Measurements from ENCODE around the gene RNF150.
"Not testable (repeated sequence)": the region's sequence is repeated elsewhere in the genome, so short reads cannot be mapped to it uniquely, and the experiment has no call there.

The RNF150 gene

GRCh38 chr4:140857111-140857510 lies 276.2 kb downstream of the RNF150 start:
- DNase-seq, result no peak

DNA sequence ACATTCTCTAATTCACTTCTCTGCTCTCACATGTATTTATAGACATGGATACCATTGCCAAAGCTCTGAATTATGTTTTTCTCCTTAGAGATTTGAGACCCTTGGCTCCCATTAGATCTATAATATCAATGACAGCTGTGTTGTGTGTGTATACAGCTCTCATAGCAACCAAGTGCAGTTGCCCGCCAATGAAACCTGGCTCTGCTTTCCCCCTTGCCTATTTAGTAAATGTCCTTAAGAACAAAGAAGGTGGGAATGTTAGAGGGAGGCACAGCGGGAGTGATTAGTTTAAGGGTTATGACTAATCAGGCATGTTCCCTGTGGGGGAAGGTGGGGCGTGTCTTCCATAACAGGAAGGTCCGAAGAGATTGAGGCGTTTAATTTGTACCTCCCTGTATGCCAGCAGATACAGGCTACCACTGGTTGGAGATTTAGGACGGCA lies 276.6 kb downstream of the RNF150 start:
- no peak for DNase-seq

DNA sequence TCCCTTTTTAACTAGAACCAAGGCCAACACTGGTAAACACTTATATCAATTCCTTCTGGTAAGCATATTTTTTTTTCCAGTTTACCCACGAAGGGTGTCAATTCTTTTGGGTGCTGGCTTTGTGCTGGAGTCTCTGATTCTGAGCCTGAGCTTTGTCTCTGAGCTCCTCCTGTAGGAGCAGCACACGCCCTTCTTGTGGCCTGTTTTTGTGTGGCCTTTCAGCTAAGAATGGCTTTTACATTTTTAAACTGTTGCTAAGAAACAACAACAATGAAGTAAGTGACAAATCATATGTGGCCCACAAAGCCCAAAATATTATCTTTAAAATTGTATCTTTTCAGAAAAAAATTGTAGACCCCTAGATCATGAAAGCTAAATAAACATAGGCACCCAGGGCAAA lies 279.1 kb downstream of the RNF150 start:
- DNase-seq, result no peak

DNA sequence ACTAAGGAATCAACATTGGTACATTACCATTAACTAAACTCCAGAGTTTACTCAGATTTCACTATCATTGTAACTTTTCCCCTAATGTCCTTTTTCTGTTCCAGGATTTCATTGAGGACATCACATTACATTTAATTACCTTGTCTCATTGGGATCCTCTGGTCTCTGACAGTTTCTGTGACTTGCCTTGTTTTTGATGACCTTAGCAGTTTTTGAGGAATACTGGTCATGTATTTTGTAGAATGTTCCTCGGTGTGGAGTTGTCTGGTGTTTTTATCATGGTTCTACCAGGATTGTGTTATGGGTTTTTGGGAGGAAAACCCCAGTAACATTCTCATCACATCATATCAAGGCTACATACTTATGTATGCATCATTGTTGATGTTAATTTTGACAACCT lies 281.5 kb downstream of the RNF150 start:
- DNase-seq, result no peak

- DNase-seq, result no peak
Measured at GRCh38 chr4:140851032-140851636, 282.1 kb downstream of the RNF150 start.

GRCh38 chr4:140849526-140849925 lies 283.7 kb downstream of the RNF150 start:
- DNase-seq, result no peak

DNA sequence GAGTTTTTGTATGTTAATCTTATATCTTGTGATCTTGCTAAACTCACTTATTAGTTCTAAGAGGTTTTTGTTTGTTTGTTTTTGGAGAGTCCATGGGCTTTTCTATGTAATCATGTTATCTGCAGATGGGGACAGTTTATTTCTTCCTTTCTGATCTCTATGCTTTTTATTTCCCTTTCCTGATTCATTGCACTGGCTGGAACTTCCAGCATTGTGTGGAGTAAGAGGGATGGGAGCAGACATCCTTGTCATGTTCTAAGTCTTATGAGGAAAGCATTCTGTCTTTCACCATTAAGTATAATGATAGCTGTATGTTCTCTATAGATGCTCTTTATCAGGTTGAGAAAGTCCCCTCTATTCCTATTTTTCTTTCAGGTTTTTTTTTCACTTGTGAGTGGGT lies 286.5 kb downstream of the RNF150 start:
- DNase-seq, result no peak

GRCh38 chr4:140844061-140844460 lies 289.2 kb downstream of the RNF150 start:
- DNase-seq, result no peak

GRCh38 chr4:140841186-140841585 lies 292.1 kb downstream of the RNF150 start:
- no peak for DNase-seq

DNA sequence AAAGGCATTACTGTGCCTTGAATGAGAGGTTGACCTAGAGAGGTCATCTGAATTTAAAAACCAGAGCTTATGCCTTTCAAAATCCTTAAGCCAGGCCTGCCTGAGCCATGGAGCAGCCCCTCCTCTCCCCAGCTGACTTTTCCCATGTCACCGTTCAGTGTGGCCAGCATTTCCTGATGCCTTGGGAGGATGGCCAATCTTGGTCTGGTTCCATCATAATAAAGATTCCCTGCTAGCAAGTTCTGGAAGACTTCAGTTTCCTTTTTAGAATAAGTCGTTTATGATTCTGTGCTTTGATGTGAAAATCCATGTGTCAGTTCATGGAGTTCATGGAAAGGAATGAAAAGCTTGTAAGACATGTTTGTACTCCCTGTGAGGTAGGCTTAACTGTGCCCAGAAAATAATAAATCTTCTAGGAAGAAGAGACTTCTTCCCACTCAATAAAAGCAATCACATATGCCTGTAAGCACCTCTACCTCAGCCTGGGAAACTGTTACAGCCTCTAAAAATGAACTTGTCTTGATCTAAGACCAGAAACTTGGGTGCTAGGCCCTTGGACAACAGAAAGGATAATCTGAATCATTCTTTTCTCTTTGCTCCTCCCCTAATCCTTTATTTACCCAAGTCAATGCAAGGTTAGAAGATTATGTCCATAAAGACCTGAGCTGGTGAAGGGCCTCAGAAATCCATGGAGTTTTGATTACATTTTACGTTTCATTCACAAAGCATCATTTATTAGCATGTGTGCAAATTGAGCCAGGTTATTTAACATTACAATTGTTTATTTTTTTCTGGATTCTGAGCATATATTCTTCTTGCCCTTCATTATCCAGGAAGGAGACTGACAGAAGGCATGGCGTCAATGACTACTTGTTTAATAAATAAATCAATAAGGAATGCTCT lies 293.1 kb downstream of the RNF150 start:
- no peak for DNase-seq

GRCh38 chr4:140839406-140839805 lies 293.9 kb downstream of the RNF150 start:
- no peak for DNase-seq

GRCh38 chr4:140837736-140838135 lies 295.5 kb downstream of the RNF150 start:
- no peak for DNase-seq

DNA sequence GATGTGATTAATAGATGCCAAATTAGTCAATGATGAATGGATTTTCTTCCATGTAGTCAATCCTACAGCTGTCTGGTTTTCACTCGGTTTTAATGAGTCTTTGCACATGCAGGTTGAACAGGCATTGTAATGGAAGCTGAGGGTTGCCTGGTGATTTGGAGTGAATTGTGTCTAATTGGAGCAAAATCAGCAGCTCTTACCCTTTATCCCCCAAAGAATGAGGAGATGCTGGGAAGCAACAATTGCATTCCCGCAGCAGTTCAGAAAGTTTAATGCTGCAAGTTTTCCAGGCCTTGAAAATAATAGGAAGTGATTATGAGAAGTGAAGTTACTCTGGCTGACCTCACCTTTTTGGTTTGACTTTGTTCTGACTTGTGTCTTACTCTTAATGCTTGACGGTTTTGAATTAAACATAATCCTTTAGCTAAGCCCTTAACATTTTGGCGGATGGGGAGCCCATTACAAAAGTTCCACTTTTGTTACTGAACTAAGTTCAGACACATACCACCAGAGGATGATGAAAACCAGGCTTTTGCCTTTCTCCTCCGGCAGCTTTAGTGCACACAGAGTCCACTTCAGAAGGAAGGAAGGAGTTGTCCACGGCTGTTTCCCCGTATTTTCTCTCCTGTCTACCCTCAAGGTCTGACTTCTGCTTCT lies 298.3 kb downstream of the RNF150 start:
- no peak for DNase-seq

GRCh38 chr4:140833280-140833679 lies 300.0 kb downstream of the RNF150 start:
- DNase-seq, result no peak

GRCh38 chr4:140829825-140830224 lies 303.4 kb downstream of the RNF150 start:
- no peak for DNase-seq

DNA sequence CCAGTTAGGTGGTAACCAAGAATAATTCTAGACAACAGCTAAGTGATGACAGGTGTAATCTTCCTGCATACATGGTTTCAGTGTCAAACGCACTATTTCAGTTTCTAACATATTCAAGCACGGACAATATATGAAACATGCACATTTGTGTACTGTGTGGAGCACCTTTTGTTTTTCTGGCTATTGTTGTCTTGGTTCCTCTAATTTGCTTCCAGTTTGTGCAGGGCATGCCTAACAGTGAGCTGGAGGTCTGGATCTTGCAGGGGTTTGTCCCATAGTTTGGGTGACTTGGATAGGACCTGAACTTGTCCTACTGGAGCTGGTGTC lies 306.6 kb downstream of the RNF150 start:
- DNase-seq, result no peak

GRCh38 chr4:140820520-140820919 lies 312.7 kb downstream of the RNF150 start:
- DNase-seq, result not testable (repeated sequence)

DNA sequence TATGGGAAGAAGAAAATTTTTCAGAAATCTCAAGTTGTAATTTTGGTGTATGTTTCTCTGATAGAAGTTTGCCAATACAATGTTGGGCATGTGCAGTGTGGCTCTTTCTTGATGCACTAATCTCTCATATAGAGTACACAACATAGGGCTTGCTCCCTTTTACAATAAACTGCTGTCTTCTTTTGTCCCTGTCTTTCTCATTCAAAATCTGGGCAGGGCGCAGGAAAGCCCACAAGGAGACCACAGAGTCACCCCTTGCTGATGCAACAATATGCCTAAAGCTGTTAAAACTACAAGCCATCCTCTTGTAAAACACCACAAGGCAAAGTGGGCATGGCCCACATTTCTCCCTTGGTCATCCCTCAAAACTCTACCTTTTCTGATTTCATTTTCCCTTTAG lies 313.7 kb downstream of the RNF150 start:
- DNase-seq, result no peak

DNA sequence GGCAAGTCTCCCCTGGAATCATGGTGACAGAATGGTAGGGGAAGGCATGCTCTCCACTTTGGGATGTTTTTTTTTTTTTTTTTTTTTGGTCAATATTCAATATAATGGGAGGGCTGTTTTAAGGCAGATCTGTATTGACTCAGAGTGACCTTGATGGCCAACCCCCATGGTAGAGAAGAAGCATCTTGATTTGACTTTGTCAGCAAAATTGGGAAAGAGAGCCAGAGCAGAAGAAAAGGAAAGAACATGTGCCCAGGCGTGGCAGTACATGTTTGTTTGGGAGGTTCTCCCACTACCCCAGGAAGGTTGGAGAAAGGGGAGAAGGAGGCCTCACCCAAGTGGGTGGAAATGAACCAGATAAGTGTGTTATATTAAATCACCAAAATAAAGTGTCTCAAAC lies 314.8 kb downstream of the RNF150 start:
- DNase-seq, result no peak

DNA sequence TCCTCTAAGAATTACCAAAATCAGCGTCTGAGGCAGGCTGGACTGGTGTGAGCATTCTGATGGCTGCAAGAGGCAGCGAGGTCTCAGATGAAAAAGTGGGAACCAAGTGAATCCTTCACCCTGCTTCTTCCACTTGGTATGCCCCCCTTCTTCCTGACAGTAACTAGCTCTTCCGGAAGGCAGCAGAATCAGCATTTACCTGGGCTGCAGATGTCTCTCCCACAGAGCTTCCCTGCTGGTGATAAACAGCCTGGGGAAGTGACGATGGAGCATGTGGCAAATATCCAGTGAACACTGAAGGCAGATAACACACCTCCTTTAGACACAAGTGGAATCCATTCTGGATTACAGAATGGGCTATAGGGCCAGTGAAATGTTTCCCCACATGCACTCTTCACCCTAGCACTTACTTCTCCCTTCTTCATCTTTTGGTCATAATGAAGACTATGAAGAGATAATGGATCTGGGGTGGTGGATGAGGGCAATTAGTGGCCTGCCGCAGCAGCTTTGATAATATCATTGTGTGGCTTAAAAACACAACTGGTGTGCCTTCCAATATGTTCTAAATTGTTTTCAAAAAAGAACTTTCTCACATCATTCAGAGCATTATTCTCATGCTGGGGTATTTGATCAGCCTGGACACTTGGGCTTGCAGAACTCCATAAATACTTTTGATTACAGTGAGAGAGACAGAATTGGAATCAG lies 316.3 kb downstream of the RNF150 start:
- no peak for DNase-seq

GRCh38 chr4:140813804-140814203 lies 319.5 kb downstream of the RNF150 start:
- DNase-seq, result no peak

GRCh38 chr4:140812916-140813315 lies 320.4 kb downstream of the RNF150 start:
- no peak for DNase-seq

DNA sequence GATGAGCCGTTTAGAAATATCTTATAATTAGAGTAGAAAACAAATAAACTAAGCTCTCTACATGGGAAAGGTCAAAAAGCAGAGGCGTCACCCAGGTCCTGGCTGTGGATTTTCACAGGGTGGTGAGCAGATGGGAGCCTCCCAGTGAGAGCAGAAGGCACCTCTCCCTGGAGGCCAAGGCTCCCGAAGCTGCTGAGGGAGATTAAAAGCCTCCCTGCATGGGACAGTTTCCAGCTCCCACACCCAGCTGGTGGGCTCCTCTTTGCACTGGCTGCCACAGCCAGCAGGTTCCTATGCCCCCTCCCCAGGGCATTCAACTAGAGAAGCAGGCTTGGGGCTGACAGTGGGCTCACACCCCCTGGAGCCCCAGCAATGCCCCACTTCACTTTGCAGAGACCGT lies 321.8 kb downstream of the RNF150 start:
- DNase-seq, result no peak

All from activated naive CD4-positive, alpha-beta T cell treated with Interleukin-2 at 50 U/mL for 16 hours (primary cell).